KMS-11 (cell line): ENCODE results near the gene SAFB2.

Experiments used
- H2AFZ ChIP-seq: fragments of 200-600 bp; sonication (generic); 2 replicates; pipeline ENCODE4 v1.6.1; 2016; ENCODE audit warnings: antibody characterized with exemption, mixed run types, low read depth
- H3K27ac ChIP-seq: fragments of 200-600 bp; sonication (generic); 2 replicates; pipeline ENCODE4 v1.6.1; 2016; ENCODE audit warnings: mild to moderate bottlenecking, mixed run types
- H3K27me3 ChIP-seq: fragments of 200-600 bp; sonication (generic); 2 replicates; pipeline ENCODE4 v1.6.1; 2017; ENCODE audit warnings: mild to moderate bottlenecking, low read depth, mixed run types, moderate library complexity; ENCODE audit not compliant: insufficient read depth
- H3K36me3 ChIP-seq: fragments of 200-600 bp; sonication (generic); 2 replicates; pipeline ENCODE4 v1.6.1; 2017; ENCODE audit warnings: mild to moderate bottlenecking, mixed run types; ENCODE audit not compliant: insufficient read depth
- H3K4me1 ChIP-seq: fragments of 200-600 bp; sonication (generic); 2 replicates; pipeline ENCODE4 v1.6.1; 2016; ENCODE audit warnings: mild to moderate bottlenecking, low read depth, mixed run types; ENCODE audit not compliant: poor library complexity, severe bottlenecking
- H3K4me2 ChIP-seq: fragments of 200-600 bp; sonication (generic); 2 replicates; pipeline ENCODE4 v1.7.0; 2016; ENCODE audit warnings: mild to moderate bottlenecking, mixed run types
- H3K4me3 ChIP-seq: fragments of 200-600 bp; sonication (generic); IDR thresholded peaks from 2 replicates; pipeline ENCODE4 v1.6.1; 2017; ENCODE audit warnings: low read depth, low read length, mixed read lengths; ENCODE audit not compliant: insufficient read depth
- H3K79me2 ChIP-seq: fragments of 200-600 bp; sonication (generic); 2 replicates; pipeline ENCODE4 v1.6.1; 2016; ENCODE audit warnings: low read depth, mixed run types; ENCODE audit not compliant: insufficient read depth
- H3K9ac ChIP-seq: fragments of 200-600 bp; sonication (generic); 2 replicates; pipeline ENCODE4 v1.6.1; 2016; ENCODE audit warnings: mild to moderate bottlenecking, mixed run types
- H4K20me1 ChIP-seq: fragments of 200-600 bp; sonication (generic); 2 replicates; pipeline ENCODE4 v1.6.1; 2016; ENCODE audit warnings: mild to moderate bottlenecking, mixed run types; ENCODE audit not compliant: insufficient read depth
- TF ChIP-seq, protein P1 (sequence below): fragments of 200-600 bp; sonication (generic); conservative IDR thresholded peaks from 2 replicates; pipeline ENCODE4 v1.6.1; 2017; ENCODE audit warnings: low read depth, mild to moderate bottlenecking, antibody characterized with exemption, low read length, moderate library complexity, mixed read lengths

SAFB2 gene

DNA sequence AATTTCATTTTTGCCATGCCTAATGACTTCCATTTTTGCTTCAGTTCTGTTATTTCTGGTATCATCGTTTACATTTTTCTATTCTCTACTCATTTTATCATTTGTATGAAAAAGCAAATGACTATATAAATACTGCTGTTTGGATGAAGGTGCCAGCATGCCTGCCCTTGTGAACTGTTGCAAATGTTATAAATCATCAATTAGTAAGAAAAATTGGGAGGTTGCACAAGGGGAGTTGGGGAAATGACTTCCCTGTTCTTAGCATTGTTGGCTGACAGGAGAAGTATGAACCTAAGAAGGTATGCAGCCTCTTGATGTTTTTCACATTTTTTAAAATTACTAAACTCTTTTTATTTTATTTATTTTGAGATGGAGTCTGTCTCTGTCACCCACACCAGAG is 15.4 kb upstream of the SAFB2 start:
- Histone ChIP-seq H3K27ac (no peak overlapping the region), H3K79me2 (peaks cover 89% of the 10 kb centered on the region), H2AFZ (no peak overlapping the region), H3K4me3 (no peak overlapping the region), H3K4me1 (no peaks in the 10 kb centered on the region), H3K27me3 (no peaks in the 10 kb centered on the region), H3K9ac (no peak overlapping the region), H3K4me2 (no peak overlapping the region), H3K36me3 (no peaks in the 10 kb centered on the region; the same call in 1 of the 2 replicates), H4K20me1 (peaks cover 38% of the 10 kb centered on the region)
- TF ChIP-seq, protein P1, sequence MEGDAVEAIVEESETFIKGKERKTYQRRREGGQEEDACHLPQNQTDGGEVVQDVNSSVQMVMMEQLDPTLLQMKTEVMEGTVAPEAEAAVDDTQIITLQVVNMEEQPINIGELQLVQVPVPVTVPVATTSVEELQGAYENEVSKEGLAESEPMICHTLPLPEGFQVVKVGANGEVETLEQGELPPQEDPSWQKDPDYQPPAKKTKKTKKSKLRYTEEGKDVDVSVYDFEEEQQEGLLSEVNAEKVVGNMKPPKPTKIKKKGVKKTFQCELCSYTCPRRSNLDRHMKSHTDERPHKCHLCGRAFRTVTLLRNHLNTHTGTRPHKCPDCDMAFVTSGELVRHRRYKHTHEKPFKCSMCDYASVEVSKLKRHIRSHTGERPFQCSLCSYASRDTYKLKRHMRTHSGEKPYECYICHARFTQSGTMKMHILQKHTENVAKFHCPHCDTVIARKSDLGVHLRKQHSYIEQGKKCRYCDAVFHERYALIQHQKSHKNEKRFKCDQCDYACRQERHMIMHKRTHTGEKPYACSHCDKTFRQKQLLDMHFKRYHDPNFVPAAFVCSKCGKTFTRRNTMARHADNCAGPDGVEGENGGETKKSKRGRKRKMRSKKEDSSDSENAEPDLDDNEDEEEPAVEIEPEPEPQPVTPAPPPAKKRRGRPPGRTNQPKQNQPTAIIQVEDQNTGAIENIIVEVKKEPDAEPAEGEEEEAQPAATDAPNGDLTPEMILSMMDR = no peak

DNA sequence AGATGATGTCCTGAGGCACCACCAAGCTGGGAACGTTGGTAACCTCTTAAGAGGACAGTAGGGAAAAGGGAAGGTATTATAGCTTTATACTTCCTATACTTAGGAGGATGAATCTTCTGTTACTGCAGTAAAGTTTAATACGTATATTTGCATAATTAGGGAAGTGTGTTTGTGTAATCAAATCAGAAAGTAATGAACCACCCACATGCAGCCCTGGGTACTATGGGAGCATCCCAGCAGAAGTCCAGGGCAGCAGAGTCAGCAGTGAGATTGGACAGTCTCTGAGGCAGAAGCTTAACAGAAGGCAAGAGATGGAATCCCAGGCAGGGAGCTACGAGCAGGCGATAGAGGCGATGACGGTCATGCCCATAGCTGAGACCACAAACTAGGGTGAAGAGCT is 12.9 kb upstream of the SAFB2 start:
- Histone ChIP-seq H3K36me3 (no peaks in the 10 kb centered on the region; the same call in 1 of the 2 replicates), H3K4me2 (no peak overlapping the region), H4K20me1 (peaks cover 57% of the 10 kb centered on the region), H3K9ac (no peak overlapping the region), H3K4me1 (peaks cover 15% of the 10 kb centered on the region), H2AFZ (no peak overlapping the region), H3K27me3 (no peaks in the 10 kb centered on the region), H3K4me3 (no peak overlapping the region), H3K27ac (no peak overlapping the region), H3K79me2 (peaks cover 97% of the 10 kb centered on the region)
- TF ChIP-seq, protein P1 = no peak

DNA sequence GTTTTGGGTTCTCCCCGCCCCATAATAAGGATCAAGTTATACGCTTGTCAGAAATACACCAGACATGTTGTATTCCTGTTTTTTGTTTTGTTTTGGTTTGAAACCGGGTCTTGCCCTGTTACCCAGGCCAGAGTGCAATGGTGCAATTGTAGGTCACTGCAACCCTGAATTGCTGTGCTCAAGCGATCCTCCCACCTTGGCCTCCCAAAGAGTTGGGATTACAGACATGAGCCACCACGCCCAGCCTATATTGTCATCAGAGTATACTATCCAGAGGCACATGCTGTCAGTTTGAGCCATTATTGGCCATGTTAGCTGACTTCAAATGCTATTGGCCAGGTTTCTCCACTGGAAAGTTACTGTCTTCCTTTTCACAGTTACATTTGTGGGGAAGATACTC is 10.1 kb upstream of the SAFB2 start:
- Histone ChIP-seq H3K4me3 (no peak overlapping the region), H3K27me3 (no peaks in the 10 kb centered on the region), H3K27ac (no peak overlapping the region), H3K36me3 (peaks cover 5% of the 10 kb centered on the region; the same call in 1 of the 2 replicates), H3K9ac (no peak overlapping the region), H4K20me1 (peaks cover 75% of the 10 kb centered on the region), H2AFZ (no peak overlapping the region), H3K4me2 (no peak overlapping the region), H3K79me2 (peaks cover 94% of the 10 kb centered on the region), H3K4me1 (peaks cover 40% of the 10 kb centered on the region)
- TF ChIP-seq, protein P1 = no peak

DNA sequence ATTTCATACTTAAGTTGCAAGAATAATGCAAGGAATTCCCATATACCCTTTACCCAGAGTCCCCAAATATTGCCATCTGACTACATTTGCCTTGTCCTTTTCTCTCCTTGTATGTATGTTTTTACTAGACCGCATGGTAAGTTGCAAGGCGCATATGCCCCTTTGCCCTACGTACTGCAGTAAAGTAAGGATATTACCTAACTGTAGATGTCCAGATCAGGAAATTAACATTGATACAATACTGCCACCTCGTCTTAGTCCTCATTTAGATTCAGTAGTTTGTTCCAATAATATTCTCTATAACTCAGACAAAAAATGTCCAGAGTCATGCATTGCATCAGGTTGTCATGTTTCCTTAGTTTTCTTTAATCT is 9.7 kb upstream of the SAFB2 start:
- no peak overlapping the region for H3K27ac ChIP-seq
- no peak overlapping the region for H3K9ac ChIP-seq
- TF ChIP-seq, protein P1 = no peak
- H3K4me3 ChIP-seq = no peak overlapping the region
- H3K36me3 ChIP-seq = peaks cover 5% of the 10 kb centered on the region; the same call in 1 of the 2 replicates
- H3K27me3 ChIP-seq = no peaks in the 10 kb centered on the region
- no peak overlapping the region for H2AFZ ChIP-seq
- H3K4me1 ChIP-seq = peaks cover 44% of the 10 kb centered on the region
- H3K79me2 ChIP-seq = peaks cover 93% of the 10 kb centered on the region
- H4K20me1 ChIP-seq = peaks cover 75% of the 10 kb centered on the region
- H3K4me2 ChIP-seq = no peak overlapping the region
